Stromal cell of bone marrow (primary cell): ENCODE measurements around the gene DENND6B.
"Not testable (repeated sequence)": the region's sequence is repeated elsewhere in the genome, so short reads cannot be mapped to it uniquely, and the experiment has no call there.

Experiments used
- DNase-seq: peaks from one replicate; pipeline ENCODE4 v3.0.0-alpha.2; 2012; ENCODE audit warnings: low read depth

DENND6B gene

DNA sequence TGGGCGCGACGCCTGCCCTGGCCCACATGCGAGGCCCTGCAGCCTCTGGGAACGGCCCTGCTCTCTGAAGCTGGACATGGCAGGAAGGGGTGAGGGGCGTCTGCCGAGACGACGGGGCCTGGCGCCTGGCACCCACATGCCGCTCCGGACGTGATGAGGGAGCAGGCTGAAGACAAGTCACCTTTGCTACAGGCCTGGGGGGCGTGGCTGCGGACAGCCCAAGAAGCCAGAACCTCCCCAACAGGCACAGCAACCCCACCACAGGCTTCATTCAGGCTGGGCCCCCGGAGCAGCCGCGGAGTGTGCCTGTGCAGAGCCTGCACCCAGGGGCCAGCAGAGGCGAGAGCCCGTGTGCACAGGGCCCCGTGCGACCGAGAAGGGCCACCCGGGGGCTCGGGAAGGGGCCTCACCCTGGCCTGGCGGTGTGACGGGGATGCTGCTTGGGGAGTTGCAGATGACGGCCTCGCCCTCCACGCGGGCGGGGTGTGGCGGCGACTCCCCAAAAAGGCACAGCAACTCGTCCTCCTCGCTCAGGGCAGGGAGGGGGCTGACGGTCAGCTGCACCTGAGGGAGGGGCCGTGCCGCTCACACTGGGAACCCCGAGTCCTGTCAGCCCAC lies 40.0 kb downstream of the DENND6B start:
- no peak for DNase-seq

DNA sequence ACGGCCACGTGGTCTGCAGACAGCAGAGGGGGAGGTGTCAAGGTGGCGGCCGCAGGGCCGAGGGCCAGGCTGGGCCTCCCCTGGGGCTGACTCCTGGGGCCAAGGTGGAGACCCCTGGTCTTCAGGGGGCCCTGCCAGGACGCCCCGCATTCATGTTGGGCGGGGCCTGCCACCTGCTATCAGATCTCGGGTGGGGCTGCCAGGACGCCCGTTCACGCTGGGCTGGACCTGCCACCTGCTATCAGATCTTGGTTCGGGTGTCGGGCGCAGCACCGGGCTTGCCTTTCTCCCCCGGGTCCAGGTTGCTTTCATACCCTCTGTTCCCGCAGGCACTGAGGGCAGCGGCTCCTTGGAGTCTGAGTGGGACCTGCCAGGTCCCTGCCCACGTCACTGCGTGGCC lies 40.5 kb downstream of the DENND6B start:
- no peak for DNase-seq

DNA sequence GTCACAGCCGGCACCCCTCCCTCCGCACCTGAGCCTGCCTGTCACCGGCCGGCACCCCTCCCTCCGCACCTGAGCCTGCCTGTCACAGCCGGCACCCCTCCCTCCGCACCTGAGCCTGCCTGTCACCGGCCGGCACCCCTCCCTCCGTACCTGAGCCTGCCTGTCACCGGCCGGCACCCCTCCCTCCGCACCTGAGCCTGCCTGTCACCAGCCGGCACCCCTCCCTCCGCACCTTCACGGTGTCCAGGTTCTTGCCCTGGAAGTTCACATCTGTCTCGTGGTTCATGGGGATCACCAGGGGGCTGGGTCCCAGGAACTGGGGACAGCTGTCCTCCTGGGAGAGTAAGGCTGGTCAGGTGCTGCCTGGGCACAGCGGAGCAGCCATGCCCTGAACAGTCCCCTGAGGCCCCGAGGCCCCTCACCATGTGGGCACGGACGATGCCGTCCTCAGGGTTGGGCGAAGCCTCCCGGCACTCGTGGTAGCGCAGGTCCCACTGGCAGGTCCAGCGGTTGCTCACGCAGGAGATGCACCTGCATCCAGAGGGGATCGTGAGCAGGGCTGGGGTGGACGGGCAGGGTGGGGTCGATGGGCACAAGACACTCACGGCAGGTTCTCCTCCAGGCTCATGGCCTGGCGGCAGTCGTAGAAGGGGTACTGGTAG lies 41.1 kb downstream of the DENND6B start:
- no peak for DNase-seq

DNA sequence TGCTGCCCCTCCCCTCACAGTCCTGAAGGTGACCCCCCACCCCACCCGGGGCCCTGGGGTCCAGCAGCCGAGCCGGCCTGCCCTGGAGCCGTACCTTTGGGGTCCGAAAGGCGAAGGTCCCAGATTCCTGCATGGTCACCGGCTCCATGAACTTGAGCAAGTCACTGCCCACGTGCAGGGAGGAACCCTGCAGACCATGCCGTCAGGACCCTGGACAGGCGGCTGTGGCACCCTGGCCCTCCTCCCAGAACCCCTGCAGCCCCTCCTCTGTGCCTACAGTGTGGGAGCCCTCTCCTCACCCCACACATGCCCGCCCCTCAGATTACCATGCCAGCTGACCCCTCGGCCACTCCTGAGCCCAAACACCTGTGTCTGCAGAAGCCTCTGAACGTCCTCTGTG lies 42.3 kb downstream of the DENND6B start:
- DNase-seq = no peak

DNA sequence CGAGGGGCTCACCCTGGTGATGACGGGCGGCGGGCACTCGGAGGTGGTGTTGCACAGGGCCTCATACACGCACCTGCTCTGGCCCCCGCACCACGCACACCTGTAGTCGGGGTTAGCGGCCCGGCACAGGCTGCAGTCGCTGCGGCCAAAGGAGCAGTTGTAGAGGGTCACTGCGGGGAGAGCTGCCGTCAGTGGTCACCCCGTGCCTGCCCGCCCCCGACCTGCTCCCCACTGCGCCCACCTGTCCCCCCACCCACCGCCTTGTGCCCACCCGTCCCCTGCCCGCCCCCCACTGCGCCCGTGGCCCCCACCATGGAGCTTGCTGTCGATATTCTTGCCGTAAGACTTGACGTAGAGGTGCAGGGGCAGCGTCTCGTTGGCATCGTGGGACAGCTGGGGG lies 43.0 kb downstream of the DENND6B start:
- DNase-seq = no peak

DNA sequence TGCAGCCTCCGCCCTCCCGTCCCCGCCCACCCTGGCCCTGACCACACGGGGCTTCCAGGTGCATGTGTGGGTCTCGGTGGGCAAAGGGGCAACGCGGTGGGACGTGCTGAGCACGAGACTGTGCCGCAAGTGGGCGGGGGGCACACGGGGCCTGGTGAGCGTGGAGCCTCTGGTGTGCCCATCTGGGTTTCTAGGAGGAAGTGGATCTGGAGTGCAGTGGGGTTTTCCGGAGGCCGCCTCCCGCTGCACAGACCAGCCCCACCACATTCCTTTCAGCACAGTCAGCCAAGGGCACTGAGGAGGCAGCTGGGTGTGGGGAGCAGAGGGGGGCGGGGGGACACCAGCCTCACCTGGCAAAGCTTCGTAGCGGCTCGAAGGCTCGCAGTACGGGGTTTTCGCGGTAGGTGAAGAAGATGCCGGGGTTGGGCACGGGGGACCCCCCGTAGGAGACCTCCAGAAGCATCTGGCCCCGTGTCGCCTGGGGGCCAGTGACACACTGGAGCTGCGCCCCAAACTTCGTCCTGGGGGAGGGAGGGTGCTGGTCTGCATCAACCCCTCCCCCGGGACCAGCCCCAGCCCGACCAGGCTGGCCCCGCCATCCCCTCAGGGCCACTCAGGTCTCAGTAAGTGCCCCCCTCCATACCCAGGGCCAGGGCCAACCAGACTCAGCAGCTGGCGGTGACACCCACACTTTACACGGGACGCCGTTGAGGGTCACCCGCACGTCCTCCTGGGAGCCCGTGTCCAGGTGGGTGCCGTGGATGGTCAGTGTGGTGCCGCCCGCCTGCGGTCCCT lies 44.3 kb downstream of the DENND6B start:
- DNase-seq = no peak

DNA sequence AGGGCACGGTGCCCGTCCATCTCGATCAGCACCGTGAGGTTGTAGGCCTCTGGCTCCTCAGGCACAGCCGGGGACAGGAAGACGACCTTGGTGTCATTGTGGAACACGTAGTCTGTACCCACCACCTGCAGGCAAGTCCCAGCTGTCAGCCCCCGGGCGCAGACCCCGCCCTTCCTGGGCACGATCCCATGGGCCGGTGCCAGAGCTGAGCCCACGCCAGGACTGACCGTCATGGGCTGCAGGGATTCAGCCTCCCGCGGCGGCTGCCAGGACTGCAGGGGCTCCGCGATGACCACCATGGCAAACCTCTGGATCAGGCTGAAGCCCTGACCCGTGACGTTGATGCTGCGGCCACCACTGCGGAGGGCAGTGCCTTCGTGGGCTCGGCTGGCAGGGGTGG lies 44.9 kb downstream of the DENND6B start:
- no peak for DNase-seq

DNA sequence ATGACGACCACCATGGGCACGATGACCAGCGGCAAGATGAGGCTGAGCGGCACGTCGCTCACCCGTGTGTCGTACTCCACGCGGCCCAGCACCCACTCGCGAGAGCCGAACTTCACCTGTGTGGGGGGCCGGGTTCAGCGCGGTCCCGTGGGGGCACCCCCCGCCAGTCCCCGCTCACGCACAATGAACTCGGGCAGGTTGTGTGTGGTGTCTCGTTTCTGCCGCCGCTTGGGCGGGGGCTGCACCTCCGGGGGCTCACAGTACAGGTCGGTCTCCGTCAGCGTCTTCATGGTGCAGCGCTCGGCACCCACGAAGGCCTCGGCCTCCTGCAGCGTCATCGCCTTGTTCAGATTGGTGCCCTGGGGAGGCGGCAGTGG lies 45.4 kb downstream of the DENND6B start:
- no peak for DNase-seq

DNA sequence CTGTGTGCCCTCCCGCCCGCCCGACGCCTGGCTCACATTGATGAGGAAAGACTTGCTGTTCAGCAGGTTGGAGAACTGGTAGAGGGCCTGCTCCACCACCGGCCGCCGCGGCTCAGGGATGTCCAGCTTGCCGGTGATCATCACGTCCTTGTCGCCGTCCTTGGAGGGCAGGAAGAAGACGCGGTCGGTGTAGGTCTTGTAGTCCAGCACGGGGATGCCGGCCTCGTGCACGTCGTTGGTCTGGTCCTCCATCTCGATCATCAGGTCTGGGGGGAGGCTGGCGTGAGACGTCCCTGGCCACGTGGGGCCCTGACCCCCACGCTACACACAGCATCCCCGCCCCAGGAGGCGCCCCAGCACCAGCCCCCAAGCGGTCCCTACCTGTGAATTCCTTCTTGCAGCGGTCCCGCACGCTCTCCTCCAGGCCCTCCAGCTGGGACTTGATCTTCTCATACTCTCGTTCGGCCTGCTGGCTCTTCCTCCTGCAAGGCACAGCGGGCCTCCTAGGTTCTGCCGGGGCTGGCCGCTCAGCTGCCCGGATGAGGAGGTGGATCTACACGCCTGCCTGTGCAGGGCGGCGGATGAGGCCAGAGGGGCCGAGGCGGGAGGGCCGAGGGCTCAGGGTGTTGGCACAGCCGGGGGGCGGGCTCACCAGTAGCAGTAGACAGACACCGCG lies 46.0 kb downstream of the DENND6B start:
- no peak for DNase-seq

DNA sequence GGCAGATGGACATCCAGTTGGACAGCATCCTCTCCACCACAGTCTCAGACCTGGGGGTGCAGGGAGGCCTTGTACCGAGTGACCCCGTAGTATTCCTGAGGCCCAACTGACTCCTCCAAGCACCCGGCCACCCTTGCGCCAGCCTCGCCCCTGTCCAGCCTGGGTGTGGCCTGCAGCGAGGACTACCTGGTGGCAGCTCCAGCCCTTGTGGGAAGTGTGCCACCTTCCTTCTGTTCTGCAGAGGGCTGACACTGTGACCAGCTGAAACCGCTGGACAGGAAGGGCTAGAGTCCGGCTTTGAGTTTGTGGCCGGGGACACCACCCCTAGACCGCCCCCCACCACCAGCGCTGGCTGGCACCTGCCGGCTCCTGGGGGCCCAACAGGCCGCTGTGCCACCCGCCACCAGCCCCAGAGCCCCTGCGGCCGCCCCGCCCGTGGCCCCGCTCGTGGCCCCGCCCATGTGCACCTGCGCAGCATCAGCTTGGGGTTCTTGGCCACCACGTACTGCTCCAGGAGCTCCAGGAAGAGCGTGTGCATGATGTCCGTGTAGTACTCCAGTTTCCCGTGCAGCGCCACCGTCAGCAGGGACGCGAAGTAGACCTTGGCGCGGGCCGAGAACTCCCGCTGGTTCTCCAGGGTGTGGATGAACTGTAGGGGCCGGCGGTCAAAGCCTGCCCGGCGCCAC lies 46.6 kb downstream of the DENND6B start:
- DNase-seq = no peak

DNA sequence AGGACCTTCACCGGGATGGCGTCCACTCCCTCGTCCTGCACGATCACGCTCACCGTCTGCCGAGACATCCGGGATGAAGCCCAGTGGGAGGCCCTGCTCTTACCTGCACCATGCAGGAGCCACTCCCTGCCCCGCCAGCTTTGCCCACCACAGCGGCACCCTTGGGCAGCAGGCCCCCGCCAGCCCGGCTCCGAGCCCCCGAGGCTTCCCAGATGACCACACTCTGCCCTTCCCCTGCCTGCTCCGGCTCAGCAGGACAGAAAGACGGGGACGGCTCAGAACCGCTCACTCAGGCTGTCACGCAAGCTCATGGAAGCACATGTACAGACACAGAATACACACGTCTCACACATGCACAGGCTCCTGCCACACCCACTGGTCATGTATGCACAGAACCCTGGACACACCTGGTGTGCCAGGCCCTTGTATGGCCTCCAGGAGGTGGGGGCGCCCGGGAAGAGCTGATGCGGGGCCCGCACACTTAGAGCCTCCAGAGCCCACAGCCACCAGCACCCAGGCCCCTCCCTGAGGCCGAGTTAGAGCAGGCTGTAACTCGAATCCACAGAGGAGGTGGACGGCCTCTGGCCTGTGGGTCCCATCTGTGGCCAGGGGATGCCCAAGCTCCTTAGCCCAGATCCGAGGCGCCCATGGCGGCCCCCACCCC lies 47.7 kb downstream of the DENND6B start:
- DNase-seq = no peak

DNA sequence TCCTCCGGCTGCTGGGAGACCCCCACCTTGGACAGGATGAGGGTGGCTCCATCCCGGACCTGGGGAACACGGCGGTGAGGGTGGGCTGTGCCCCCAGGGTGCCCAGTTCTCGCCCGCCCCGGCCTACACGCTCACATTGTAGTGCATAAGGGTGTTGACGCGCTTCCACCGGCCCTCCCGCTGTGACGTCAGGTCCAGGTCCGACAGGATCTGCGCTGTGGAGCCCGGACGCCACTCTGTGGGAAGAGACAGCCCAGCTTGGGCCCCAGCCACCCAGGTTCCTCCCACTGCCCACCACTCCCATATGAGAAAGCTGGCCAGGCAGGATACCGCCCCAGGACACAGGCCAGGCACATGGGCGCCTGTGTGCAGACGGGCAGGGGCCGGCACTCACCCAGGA lies 48.4 kb downstream of the DENND6B start:
- DNase-seq = no peak

DNA sequence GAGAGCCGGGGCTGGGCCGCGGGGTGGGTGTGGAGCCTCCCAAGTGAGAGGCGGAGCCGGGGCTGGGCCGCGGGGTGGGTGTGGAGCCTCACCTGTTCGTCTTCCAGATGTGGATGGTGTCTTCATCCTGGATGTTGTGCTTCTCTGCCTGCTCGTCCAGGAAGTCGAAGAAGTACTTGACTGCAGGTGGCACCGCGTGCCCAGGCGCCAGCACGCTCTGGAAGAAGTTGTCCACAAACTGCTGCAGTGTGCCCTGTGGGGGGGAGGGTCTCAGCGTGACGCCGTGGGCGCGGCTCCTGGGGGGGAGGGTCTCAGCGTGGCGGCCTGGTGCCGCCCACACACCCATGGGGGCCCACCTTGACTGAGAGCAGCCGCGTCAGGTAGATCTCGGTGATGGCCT lies 49.1 kb downstream of the DENND6B start:
- no peak for DNase-seq

DNA sequence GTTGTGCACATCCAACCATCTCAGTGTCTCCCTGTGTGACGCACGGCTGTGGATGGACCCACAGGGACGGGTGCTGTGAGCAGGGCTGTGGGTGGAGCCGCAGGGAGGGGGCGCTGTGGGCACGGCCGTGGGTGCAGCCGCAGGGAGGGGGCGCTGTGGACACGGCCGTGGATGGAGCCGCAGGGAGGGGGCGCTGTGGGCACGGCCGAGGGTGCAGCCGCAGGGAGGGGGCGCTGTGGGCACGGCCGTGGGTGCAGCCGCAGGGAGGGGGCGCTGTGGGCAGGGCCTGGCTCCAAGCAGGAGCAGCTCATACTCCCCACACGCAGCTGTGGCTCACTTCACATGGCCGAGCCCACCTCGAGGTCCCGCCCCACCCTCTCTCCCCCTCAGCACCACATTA lies 50.7 kb downstream of the DENND6B start:
- DNase-seq = no peak

DNA sequence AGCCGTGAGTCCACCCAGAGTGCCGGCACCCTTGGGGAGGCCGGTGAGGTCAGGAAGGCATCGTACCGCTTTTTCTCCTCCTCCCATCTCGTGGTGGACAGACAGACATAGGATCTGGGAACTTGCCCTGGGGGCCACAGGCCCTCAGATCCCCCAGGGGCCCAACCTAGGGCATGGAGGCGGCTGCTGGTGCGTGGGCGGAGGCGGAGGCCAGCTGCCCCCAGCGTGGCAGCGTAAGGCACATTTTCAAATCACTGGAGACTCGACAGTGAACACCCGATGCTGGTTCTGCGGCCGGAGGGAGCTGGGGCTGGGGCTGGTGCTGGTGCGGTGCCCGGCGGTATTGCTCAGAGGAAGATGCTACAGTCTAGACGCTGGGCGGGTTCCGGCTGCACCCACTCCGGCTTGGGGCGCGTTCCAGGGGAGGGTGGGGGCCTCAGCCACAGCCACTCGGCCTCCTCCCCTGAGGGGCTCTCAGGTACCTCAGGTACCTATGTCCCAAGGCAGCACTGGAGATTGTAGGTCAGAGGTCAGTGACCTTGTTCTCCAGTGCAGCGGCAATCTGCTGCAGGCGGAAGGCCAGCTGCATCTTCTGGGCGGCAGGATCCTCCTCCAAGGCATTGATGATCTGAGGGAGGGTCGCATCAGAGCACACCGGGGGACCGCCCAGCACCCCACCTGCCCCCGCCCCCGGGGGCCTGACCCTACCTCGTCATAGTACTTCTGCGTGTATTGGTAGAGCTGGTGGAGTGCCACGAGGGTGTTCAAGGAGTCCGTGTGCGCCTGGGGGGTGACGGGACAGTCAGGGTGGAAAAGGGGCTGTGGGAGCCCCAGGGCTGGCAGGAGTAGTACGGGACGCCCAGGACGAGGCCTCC lies 51.4 kb downstream of the DENND6B start:
- DNase-seq = no peak

DNA sequence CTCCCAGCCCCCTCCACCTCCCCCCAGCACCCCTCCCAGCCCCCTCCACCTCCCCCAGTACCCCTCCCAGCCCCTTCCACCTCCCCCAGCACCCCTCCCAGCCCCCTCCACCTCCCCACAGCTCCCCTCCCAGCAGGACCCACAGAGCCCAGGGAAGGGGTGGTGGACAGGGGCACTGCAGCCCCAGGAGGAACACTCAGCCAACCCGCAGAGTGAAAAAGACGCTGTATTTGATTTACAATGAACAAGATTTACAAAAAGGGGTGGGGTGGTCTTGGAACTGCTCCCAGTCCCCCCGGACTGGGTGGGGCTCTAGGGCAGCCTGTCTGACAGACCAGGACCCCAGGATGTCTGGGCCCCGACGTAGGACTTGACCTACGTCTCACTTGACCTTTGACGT lies 52.0 kb downstream of the DENND6B start:
- no peak for DNase-seq

DNA sequence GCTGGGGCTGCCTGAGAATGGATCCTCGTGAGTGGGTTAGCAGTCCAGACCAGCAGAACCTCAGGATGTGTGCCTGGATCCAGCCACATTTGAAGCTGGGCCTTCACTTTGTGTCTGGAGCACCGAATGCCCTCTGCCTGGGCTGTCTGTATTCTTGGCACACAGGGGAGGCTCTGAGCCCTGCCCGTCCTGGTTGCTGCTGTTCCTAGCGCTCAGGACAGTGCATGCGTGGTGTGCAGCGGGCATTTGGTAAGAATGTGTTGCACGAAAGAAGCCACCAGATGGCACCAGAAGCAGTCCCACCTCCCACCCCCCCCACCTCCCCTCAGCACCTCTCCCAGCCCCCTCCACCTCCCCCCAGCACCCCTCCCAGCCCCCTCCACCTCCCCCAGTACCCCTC lies 52.5 kb downstream of the DENND6B start:
- no peak for DNase-seq

DNA sequence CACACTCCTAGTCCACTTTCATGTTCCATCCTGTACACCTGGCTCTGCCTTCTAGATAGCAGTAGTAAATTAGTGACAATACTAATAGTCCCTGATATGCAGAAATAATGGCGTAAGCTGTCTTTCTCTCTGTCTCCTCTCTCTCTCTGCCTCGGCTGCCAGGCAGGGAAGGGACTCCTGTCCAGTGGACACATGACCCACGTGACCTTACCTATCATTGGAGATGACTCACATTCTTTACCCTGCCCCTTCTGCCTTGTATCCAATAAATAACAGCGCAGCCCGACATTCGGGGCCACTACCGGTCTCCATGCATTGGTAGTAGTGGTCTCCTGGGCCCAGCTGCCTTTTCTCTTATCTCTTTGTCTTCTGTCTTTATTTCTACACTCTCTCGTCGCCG lies 53.0 kb downstream of the DENND6B start:
- DNase-seq = not testable (repeated sequence)

DNA sequence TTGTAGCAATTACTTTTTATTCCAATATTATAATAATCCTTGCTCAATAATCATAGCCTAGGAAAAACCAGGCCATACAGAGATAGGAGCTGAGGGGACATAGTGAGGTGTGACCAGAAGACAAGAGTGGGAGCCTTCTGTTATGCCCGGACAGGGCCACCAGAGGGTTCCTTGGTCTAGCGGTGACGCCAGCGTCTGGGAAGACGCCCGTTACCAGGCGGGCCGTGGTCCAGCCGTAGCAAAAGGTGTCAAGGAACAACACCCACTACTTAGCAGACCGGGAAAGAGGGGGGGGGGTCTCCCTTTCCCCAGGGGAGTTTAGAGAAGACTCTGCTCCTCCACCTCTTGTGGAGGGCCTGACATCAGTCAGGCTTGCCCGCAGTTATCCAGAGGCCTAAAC lies 53.5 kb downstream of the DENND6B start:
- DNase-seq = not testable (repeated sequence)

DNA sequence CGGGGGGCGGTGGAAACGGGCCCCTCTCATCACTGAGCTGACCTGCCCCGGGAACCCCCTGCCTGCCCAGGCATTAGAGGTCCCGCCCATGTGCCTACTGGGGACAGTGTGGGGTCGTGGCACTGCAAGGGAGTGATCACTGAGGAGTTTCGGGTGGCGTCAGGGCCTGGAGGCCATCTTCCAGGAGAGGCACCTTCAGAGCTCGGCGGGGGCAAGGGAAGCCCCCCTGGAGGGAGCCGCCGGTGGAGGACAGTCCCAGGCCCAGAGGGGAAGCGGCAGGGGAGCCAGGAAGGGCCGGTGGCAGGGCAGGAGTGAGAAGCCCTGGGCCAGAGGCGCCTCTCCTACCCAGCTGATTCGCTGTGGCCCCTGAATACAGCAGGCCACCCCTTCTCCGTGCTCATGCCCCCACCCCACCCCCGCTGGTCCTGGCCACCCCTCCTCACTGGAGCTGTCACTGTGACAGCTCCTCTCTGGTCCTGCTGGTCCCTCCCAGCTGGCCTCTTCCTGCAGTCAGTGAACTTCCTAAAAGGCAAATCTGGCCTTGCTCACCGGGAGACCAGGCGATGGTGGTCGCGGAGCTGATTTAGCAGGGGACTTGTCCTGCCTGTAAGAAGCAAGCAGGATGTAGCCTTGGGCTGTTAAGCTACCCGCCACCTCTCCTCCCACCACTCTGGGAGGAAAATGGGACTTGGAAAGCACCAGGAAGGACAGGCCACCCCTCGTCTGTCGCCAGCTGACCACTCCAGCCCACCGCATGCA lies 54.6 kb downstream of the DENND6B start:
- DNase-seq = no peak
